ENCODE data around the gene CYP19A1. TPM values are rescaled to one million over a fixed set of nuclear protein-coding genes. Genes with fewer than 3 reads are reported as not detected.

Gene CYP19A1
- total RNA-seq, 2 experiments from 2014 or later, result not detected

DNA sequence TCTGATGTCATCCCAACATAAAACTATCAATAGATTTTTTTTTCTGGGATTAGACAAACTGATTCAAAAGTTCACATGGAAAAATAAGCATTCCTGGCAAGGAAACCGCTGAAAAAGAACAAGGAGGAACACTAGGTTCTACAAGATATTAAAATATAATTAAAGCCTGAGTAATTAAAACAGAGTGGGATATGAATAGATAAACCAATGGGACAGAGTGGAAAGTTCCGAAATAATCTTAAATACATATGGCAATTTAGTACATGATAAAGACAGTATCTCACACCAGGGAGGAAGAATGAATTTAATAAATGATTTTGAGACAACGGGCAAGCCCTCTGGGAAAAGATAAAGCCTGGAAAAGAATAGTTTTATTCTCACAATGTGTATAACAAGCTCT lies 7.7 kb upstream of the CYP19A1 start:
- TF ChIP-seq, protein P1, sequence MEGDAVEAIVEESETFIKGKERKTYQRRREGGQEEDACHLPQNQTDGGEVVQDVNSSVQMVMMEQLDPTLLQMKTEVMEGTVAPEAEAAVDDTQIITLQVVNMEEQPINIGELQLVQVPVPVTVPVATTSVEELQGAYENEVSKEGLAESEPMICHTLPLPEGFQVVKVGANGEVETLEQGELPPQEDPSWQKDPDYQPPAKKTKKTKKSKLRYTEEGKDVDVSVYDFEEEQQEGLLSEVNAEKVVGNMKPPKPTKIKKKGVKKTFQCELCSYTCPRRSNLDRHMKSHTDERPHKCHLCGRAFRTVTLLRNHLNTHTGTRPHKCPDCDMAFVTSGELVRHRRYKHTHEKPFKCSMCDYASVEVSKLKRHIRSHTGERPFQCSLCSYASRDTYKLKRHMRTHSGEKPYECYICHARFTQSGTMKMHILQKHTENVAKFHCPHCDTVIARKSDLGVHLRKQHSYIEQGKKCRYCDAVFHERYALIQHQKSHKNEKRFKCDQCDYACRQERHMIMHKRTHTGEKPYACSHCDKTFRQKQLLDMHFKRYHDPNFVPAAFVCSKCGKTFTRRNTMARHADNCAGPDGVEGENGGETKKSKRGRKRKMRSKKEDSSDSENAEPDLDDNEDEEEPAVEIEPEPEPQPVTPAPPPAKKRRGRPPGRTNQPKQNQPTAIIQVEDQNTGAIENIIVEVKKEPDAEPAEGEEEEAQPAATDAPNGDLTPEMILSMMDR (IDR thresholded peaks at IDR 0.05), result no peak

GRCh38 chr15:51343466-51343865 lies 5.1 kb upstream of the CYP19A1 start:
- Mint-ChIP-seq H3K4me1 (ENCODE audit: low read depth) (no peaks in the 10 kb centered on the region), H3K4me3 (no peak overlapping the region), H3K9me3 (no peaks in the 10 kb centered on the region), H3K27ac (no peak overlapping the region), H3K27me3 (peaks cover 19% of the 10 kb centered on the region), H3K36me3 (ENCODE audit: low read depth) (no peaks in the 10 kb centered on the region)
- DNase-seq (no peak), ATAC-seq (no peak)
- intact Hi-C loops (cut with micrococcal nuclease), result no loop called here
- TF ChIP-seq, protein P1 (IDR thresholded peaks at IDR 0.05), result no peak
- CTCF ChIA-PET, result interaction anchor here (0.9 kb wide), 1 partner anchor 180 kb away, joined by 3 read pairs; no protein-coding TSS in a partner anchor
- POLR2A ChIA-PET, result no interaction called here

More for the DNA sequence above, 7.7 kb upstream of the CYP19A1 start:
- Mint-ChIP-seq H3K9me3 (no peaks in the 10 kb centered on the region), H3K27me3 (peaks cover 7% of the 10 kb centered on the region), H3K4me1 (ENCODE audit: low read depth) (no peaks in the 10 kb centered on the region), H3K4me3 (no peak overlapping the region), H3K36me3 (ENCODE audit: low read depth) (no peaks in the 10 kb centered on the region), H3K27ac (no peak overlapping the region)
- intact Hi-C loops (cut with micrococcal nuclease), result no loop called here
- CTCF ChIA-PET, result no interaction called here
- no peak for DNase-seq
- ATAC-seq, result no peak
- POLR2A ChIA-PET, result no interaction called here

DNA sequence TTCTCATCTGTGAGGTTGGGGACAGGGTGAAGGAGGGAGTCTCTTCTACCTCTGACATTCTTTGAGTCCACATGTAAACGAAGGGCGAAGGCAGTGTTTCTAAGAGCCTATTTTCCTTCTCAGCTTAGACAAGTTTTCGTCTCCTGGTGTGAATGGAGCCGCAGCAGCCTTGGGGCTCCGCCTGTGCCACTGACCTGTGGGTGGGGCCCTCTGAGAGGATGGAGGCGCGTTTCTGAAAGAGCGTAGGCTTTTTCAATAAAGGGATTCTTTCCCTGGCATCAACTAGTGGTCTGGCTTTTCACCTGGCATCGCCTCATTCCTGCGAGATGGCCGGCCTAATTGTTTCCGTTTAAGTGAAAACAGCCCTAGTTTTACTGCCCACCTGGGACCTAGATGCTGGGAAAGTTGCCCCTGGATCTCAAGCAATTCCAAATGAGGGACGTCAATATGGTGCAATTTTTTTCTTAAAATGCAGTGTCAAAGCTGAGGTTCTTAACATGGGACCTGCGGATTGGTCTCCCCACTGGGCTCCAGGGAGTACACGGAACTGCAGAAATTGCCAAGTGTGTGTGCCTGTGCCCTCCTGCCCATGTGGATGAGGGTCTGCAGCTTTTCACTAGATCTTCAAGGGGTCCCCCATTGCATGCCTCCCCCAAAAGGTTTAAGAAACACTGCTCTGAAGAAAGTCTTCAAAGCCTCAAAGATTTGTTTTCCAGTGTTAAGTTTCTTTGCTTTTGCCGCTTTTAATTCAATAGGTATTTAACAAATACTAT lies 4.0 kb upstream of the CYP19A1 start:
- intact Hi-C loops (cut with micrococcal nuclease), result no loop called here
- Mint-ChIP-seq H3K4me3 (no peak overlapping the region), H3K4me1 (ENCODE audit: low read depth) (no peaks in the 10 kb centered on the region), H3K27me3 (peaks cover 19% of the 10 kb centered on the region), H3K36me3 (ENCODE audit: low read depth) (no peaks in the 10 kb centered on the region), H3K27ac (no peak overlapping the region), H3K9me3 (no peaks in the 10 kb centered on the region)
- CTCF ChIA-PET, result no interaction called here
- no peak for ATAC-seq
- DNase-seq, result no peak
- TF ChIP-seq, protein P1 (IDR thresholded peaks at IDR 0.05), result no peak
- POLR2A ChIA-PET, result no interaction called here

GRCh38 chr15:51341366-51342226 lies 3.2 kb upstream of the CYP19A1 start, which contains the start of gene GLDN:
Gene GLDN, plus strand, starts transcription at chr15:51341655. Its CDS starts 30 bp downstream, at chr15:51341685.
- ChIA-PET POLR2A (no interaction called here), CTCF (no interaction called here)
- Mint-ChIP-seq H3K27me3 (peaks cover 18% of the 10 kb centered on the region), H3K4me1 (ENCODE audit: low read depth) (no peaks in the 10 kb centered on the region), H3K27ac (no peak within 1 kb of the TSS), H3K36me3 (ENCODE audit: low read depth) (no peaks in the 10 kb centered on the region), H3K4me3 (no peak within 1 kb of the TSS), H3K9me3 (no peaks in the 10 kb centered on the region)
- intact Hi-C loops (cut with micrococcal nuclease), result no loop called here
- ATAC-seq (no peak), DNase-seq (no peak)
- TF ChIP-seq, protein P1 (IDR thresholded peaks at IDR 0.05), result no peak

All from activated CD8-positive, alpha-beta T cell treated with anti-CD3 and anti-CD28 coated beads for 36 hours (primary cell).